ENCODE results near the gene HOXC12.

HOXC12 gene

DNA sequence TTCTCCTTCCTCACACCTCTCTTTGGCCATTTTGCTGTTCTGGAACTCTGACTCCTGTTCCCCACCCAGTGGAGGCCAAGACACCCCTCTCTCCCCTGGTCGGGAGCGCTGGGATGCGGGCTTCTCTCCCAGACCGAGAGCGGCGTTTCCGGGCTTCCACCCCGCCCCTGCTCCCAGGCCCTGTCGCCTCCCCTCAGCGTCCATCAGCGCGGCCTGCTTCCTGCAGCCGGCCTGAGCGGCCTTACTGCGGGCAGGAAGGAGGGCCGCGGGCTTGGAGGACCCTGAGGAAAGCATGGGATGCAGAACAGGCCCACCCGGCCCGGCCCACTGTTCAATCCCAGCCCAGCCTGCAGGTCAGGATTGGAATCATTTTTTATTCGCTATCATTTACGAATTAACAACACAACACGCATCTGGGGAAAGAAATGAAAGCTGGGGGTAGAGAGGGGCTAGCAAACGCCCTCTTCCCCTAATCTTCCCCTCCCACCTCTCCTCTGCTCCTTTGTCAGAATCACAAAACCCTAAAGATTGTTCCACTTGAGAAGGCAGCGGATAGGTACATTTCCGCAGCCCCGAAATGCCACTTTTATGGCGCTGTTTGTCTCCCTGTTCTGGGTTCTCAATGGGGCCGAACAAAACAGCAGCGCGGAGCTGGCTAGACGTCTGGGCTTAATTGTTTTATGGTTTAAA lies 50.3 kb downstream of the HOXC12 start:
- Histone ChIP-seq H3K4me3 (ENCODE audit: low read depth, low read length, poor library complexity, severe bottlenecking) (no peak overlapping the region), H3K9me3 (ENCODE audit: low read length) (no peaks in the 10 kb centered on the region), H3K27ac (ENCODE audit: low read depth, low read length, poor library complexity, severe bottlenecking) (no peak overlapping the region), H3K9me2 (ENCODE audit: low read depth, low read length) (no peaks in the 10 kb centered on the region), H3K36me3 (ENCODE audit: insufficient read depth, low read length) (no peaks in the 10 kb centered on the region), H3K4me1 (ENCODE audit: insufficient read depth, low read length, severe bottlenecking) (peaks cover 6% of the 10 kb centered on the region), H3K9ac (ENCODE audit: low read length) (no peak overlapping the region), H3F3A (ENCODE audit: insufficient read depth, low read length) (no peaks in the 10 kb centered on the region), H4K20me1 (ENCODE audit: insufficient read depth, low read length) (no peaks in the 10 kb centered on the region), H2AFZ (ENCODE audit: low read length) (no peak overlapping the region), H3K27me3 (ENCODE audit: insufficient read depth, low read length) (0 out of 2 replicates have a peak, but pooled peaks cover 4% of the 10 kb centered on the region), H3K4me2 (ENCODE audit: low read length) (no peak overlapping the region), H3K79me2 (ENCODE audit: insufficient read depth, low read length) (no peaks in the 10 kb centered on the region)
- TF ChIP-seq, protein P1, sequence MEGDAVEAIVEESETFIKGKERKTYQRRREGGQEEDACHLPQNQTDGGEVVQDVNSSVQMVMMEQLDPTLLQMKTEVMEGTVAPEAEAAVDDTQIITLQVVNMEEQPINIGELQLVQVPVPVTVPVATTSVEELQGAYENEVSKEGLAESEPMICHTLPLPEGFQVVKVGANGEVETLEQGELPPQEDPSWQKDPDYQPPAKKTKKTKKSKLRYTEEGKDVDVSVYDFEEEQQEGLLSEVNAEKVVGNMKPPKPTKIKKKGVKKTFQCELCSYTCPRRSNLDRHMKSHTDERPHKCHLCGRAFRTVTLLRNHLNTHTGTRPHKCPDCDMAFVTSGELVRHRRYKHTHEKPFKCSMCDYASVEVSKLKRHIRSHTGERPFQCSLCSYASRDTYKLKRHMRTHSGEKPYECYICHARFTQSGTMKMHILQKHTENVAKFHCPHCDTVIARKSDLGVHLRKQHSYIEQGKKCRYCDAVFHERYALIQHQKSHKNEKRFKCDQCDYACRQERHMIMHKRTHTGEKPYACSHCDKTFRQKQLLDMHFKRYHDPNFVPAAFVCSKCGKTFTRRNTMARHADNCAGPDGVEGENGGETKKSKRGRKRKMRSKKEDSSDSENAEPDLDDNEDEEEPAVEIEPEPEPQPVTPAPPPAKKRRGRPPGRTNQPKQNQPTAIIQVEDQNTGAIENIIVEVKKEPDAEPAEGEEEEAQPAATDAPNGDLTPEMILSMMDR (IDR thresholded peaks at IDR 0.05; ENCODE audit: low read length) = no peak
- TF ChIP-seq EZH2 (IDR thresholded peaks at IDR 0.05; ENCODE audit: borderline replicate concordance, low read length) = no peak

DNA sequence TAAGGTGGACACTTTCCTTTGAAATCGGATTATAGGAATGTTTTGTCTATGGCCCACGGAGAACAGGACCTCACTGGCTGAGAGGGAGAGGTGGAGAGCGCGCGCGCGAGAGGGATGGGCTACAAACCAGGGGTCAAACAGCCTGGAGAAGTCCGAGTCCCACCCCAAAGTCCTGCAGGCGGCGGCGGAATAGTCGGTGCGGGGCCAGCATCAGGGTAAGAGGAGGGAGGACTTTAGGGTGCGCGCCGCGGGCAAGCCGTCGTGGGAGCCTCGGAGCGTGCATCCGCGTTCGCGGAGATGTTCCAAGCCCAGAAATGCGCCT lies 50.8 kb downstream of the HOXC12 start:
- Histone ChIP-seq H3K4me2 (ENCODE audit: low read length) (no peak overlapping the region), H3K9ac (ENCODE audit: low read length) (no peak overlapping the region), H3K9me2 (ENCODE audit: low read depth, low read length) (no peaks in the 10 kb centered on the region), H3K36me3 (ENCODE audit: insufficient read depth, low read length) (no peaks in the 10 kb centered on the region), H3K79me2 (ENCODE audit: insufficient read depth, low read length) (no peaks in the 10 kb centered on the region), H3K27ac (ENCODE audit: low read depth, low read length, poor library complexity, severe bottlenecking) (no peak overlapping the region), H3F3A (ENCODE audit: insufficient read depth, low read length) (no peaks in the 10 kb centered on the region), H2AFZ (ENCODE audit: low read length) (no peak overlapping the region), H3K9me3 (ENCODE audit: low read length) (no peaks in the 10 kb centered on the region), H3K4me1 (ENCODE audit: insufficient read depth, low read length, severe bottlenecking) (peaks cover 6% of the 10 kb centered on the region), H3K27me3 (ENCODE audit: insufficient read depth, low read length) (0 out of 2 replicates have a peak, but pooled peaks cover 6% of the 10 kb centered on the region), H3K4me3 (ENCODE audit: low read depth, low read length, poor library complexity, severe bottlenecking) (no peak overlapping the region), H4K20me1 (ENCODE audit: insufficient read depth, low read length) (no peaks in the 10 kb centered on the region)
- no peak for TF ChIP-seq EZH2 (IDR thresholded peaks at IDR 0.05; ENCODE audit: borderline replicate concordance, low read length)
- TF ChIP-seq, protein P1 (IDR thresholded peaks at IDR 0.05; ENCODE audit: low read length) = no peak

DNA sequence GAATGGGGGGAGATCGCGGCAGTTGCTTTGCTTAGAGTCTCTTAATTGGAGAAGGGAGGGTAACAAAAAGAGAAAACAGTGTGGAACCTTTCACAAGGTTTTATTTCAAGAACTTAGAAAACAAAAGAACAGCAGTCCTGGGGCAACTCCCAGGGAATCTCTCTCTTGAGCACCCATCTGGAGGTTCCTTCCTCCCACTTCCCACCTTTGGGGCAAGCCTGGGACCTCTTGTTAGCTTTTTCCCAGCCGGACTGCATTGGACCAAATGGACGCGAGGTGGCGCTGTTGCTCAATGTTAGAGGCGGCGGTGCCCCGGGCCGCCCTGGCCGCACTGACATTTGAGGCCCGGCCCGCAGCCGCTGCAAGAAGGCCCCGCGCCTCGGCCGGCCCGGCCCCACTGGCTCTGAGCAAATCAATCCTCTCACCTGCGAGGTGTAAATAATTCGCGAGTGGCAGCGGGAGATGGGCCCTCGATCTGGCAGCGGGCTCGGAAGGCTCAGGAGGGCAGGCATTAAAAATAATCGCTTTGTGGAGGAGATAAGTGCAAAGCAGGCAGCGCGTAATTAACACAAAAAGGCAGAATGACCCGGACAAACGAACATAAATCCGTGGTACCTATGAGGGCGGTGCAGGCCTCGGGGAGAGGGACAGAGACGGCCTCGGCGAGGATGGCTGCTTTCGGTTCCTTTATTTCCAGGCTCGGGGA lies 51.3 kb downstream of the HOXC12 start:
- H3K4me2 ChIP-seq (ENCODE audit: low read length) = peak overlapping the region; percentile 50; the same call in 1 of the 2 replicates
- no peaks in the 10 kb centered on the region for H3K79me2 ChIP-seq (ENCODE audit: insufficient read depth, low read length)
- TF ChIP-seq EZH2 (IDR thresholded peaks at IDR 0.05; ENCODE audit: borderline replicate concordance, low read length) = no peak
- TF ChIP-seq, protein P1 (IDR thresholded peaks at IDR 0.05; ENCODE audit: low read length) = peak; percentile 91
- peak overlapping the region; percentile 2 for H3K4me3 ChIP-seq (ENCODE audit: low read depth, low read length, poor library complexity, severe bottlenecking)
- 0 out of 2 replicates have a peak, but pooled peaks cover 6% of the 10 kb centered on the region for H3K27me3 ChIP-seq (ENCODE audit: insufficient read depth, low read length)
- H4K20me1 ChIP-seq (ENCODE audit: insufficient read depth, low read length) = no peaks in the 10 kb centered on the region
- peak overlapping the region; percentile 34; the same call in 1 of the 2 replicates for H3K9ac ChIP-seq (ENCODE audit: low read length)
- H3K9me3 ChIP-seq (ENCODE audit: low read length) = no peaks in the 10 kb centered on the region
- H3K9me2 ChIP-seq (ENCODE audit: low read depth, low read length) = no peaks in the 10 kb centered on the region
- no peaks in the 10 kb centered on the region for H3F3A ChIP-seq (ENCODE audit: insufficient read depth, low read length)
- H2AFZ ChIP-seq (ENCODE audit: low read length) = no peak overlapping the region
- H3K36me3 ChIP-seq (ENCODE audit: insufficient read depth, low read length) = no peaks in the 10 kb centered on the region
- peaks cover 6% of the 10 kb centered on the region for H3K4me1 ChIP-seq (ENCODE audit: insufficient read depth, low read length, severe bottlenecking)
- H3K27ac ChIP-seq (ENCODE audit: low read depth, low read length, poor library complexity, severe bottlenecking) = no peak overlapping the region

Data from OCI-LY1 (cell line).